GM12878 (cell line): ENCODE data around the gene BMAL2. TPM values are rescaled to one million over a fixed set of nuclear protein-coding genes. Genes with fewer than 3 reads are reported as not detected.

Experiments
- ATAC-seq: fragments of 200-7000 bp; cut with Tn5 transposase; 3 replicates; pipeline ENCODE4 v1.9.1; 2020; ENCODE audit warnings: mild to moderate bottlenecking, moderate library complexity
- BruUV-seq: library from RNA; stranded (reverse); fragments of 400-500 nt; replicated peaks from 2 replicates; lab custom pipeline; 2021; lab: Mats Ljungman, UMichigan
- CTCF ChIA-PET: fragments of 300-600 bp; sonication (Branson Sonifier 250); formaldehyde crosslinking; extraction: SDS; loops from one replicate; lab custom pipeline; 2021; ENCODE audit warnings: inconsistent platforms; lab: Yijun Ruan, JAX
- POLR2A ChIA-PET: fragments of 350-600 bp; formaldehyde crosslinking; extraction: SDS; loops from one replicate; lab custom pipeline; 2021; ENCODE audit warnings: inconsistent platforms; lab: Charles Lee
- RAD21 ChIA-PET: fragments of 300-600 bp; sonication (Branson Sonifier 250); formaldehyde crosslinking; loops from one replicate; lab custom pipeline; 2023; ENCODE audit warnings: antibody characterized with exemption; ENCODE audit not compliant: unreplicated experiment; lab: Charles Lee
- SMC1A ChIA-PET: fragments of 300-600 bp; sonication (Branson Sonifier 250); formaldehyde crosslinking; loops from one replicate; lab custom pipeline; 2023; ENCODE audit not compliant: unreplicated experiment, uncharacterized antibody; lab: Charles Lee
- DNase-seq: peaks from one replicate; pipeline ENCODE4 v3.0.0-alpha.2; 2011; ENCODE audit warnings: low read depth, low spot score
- FAIRE-seq: peaks from 3 replicates; lab custom pipeline; 2011; peaks lifted over from hg19 to GRCh38; lab: Jason Lieb, UNC
- H2AFZ ChIP-seq: 2 replicates; pipeline ENCODE4 v1.6.0; 2011; ENCODE audit warnings: low read depth, low read length, control low read depth; ENCODE audit not compliant: control insufficient read depth
- H3K27ac ChIP-seq: 2 replicates; pipeline ENCODE4 v1.5.1; 2011; ENCODE audit warnings: control low read depth; ENCODE audit not compliant: control insufficient read depth, insufficient read depth
- H3K27me3 ChIP-seq, 2 experiments: replicated peaks in 1 of 2; 2 replicates each; pipeline versions ENCODE4 v1.6.0 to v1.6.1; 2011; ENCODE audit warnings: low read length in 1 of 2; ENCODE audit not compliant: control insufficient read depth in 2 of 2, insufficient read depth in 2 of 2
- H3K36me3 ChIP-seq, 2 experiments: 2 replicates each; pipeline ENCODE4 v1.5.1; 2011; ENCODE audit warnings: low read length in 1 of 2; ENCODE audit not compliant: control insufficient read depth in 2 of 2, insufficient read depth in 2 of 2
- H3K4me1 ChIP-seq: 2 replicates; pipeline ENCODE4 v1.6.1; 2011; ENCODE audit warnings: mild to moderate bottlenecking, low read length, moderate library complexity, mixed read lengths; ENCODE audit not compliant: control insufficient read depth, insufficient read depth
- H3K4me2 ChIP-seq: 2 replicates; pipeline ENCODE4 v1.6.0; 2011; ENCODE audit warnings: control low read depth; ENCODE audit not compliant: control insufficient read depth, insufficient read depth
- H3K4me3 ChIP-seq: fragments of 200-600 bp; sonication (generic); 2 replicates; pipeline ENCODE4 v1.5.1; 2016
- H3K79me2 ChIP-seq: 2 replicates; pipeline ENCODE4 v1.6.0; 2011; ENCODE audit warnings: low read length; ENCODE audit not compliant: control insufficient read depth, insufficient read depth
- H3K9ac ChIP-seq: 2 replicates; pipeline ENCODE4 v1.8.0; 2011; ENCODE audit warnings: low read length, control low read depth, mixed read lengths; ENCODE audit not compliant: control insufficient read depth, insufficient read depth
- H3K9me3 ChIP-seq: replicated peaks from 3 replicates; pipeline ENCODE4 v1.5.1; 2011; ENCODE audit warnings: mild to moderate bottlenecking, low read length; ENCODE audit not compliant: control insufficient read depth, insufficient read depth
- H4K20me1 ChIP-seq: 2 replicates; pipeline ENCODE4 v1.6.0; 2011; ENCODE audit not compliant: control insufficient read depth, insufficient read depth
- BCL11A ChIP-seq: IDR thresholded peaks from 2 replicates; pipeline ENCODE4 v1.6.1; 2011; ENCODE audit warnings: low read depth, low read length
- DPF2 ChIP-seq: fragments of 450-650 bp; IDR thresholded peaks from 2 replicates; pipeline ENCODE4 v1.6.1; 2017; ENCODE audit warnings: mild to moderate bottlenecking
- EGR1 ChIP-seq, 2 experiments: IDR thresholded peaks; 1 replicate in 1 of 2; 2 replicates in 1 of 2; pipeline ENCODE4 v1.6.1; 2011 to 2012; ENCODE audit warnings: low read depth in 2 of 2, low read length in 2 of 2, borderline replicate concordance in 1 of 2, mild to moderate bottlenecking in 1 of 2, moderate library complexity in 1 of 2
- EP300 ChIP-seq, 2 experiments: fragments of 150-350 bp in 1 of 2; IDR thresholded peaks; 2 replicates each; pipeline ENCODE4 v1.6.1; 2011 to 2012; ENCODE audit warnings: low read depth in 2 of 2, low read length in 2 of 2, borderline replicate concordance in 1 of 2, improper control_type of control experiment in 1 of 2, inconsistent platforms in 1 of 2; ENCODE audit not compliant: control insufficient read depth in 1 of 2
- FOXK2 ChIP-seq: fragments of 450-650 bp; IDR thresholded peaks from 2 replicates; pipeline ENCODE4 v1.6.1; 2017; ENCODE audit warnings: mild to moderate bottlenecking, moderate library complexity
- FOXM1 ChIP-seq: IDR thresholded peaks from 2 replicates; pipeline ENCODE4 v1.6.1; 2012; ENCODE audit warnings: low read depth, mild to moderate bottlenecking, inconsistent platforms, low read length, moderate library complexity
- HDGF ChIP-seq: fragments of 450-650 bp; IDR thresholded peaks from 2 replicates; pipeline ENCODE4 v1.6.1; 2016; ENCODE audit warnings: antibody characterized with exemption
- LARP7 ChIP-seq: fragments of 450-650 bp; IDR thresholded peaks from 2 replicates; pipeline ENCODE4 v1.6.1; 2017; ENCODE audit warnings: mild to moderate bottlenecking
- MYB ChIP-seq: fragments of 150-350 bp; IDR thresholded peaks from 2 replicates; pipeline ENCODE4 v1.6.1; 2014; ENCODE audit warnings: mild to moderate bottlenecking, low read depth, low read length, borderline replicate concordance
- MYC ChIP-seq: IDR thresholded peaks from 2 replicates; pipeline ENCODE4 v1.6.1; 2011; ENCODE audit warnings: mild to moderate bottlenecking, low read length, moderate library complexity, inconsistent platforms; ENCODE audit not compliant: insufficient read depth, insufficient replicate concordance, insufficient read length, severe bottlenecking
- NBN ChIP-seq: fragments of 450-650 bp; IDR thresholded peaks from 2 replicates; pipeline ENCODE4 v1.6.1; 2016
- NFIC ChIP-seq: IDR thresholded peaks from 2 replicates; pipeline ENCODE4 v1.6.1; 2012; ENCODE audit warnings: low read depth, mild to moderate bottlenecking, inconsistent platforms, low read length, moderate library complexity
- NFYB ChIP-seq: IDR thresholded peaks from 2 replicates; pipeline ENCODE4 v1.6.1; 2011; ENCODE audit warnings: low read depth, mild to moderate bottlenecking, low read length, improper control_type of control experiment, moderate library complexity; ENCODE audit not compliant: insufficient read depth
- POLR2A ChIP-seq: IDR thresholded peaks from 2 replicates; pipeline ENCODE4 v1.6.1; 2011; ENCODE audit warnings: low read depth, mild to moderate bottlenecking, low read length
- RELA ChIP-seq: fragments of 450-650 bp; IDR thresholded peaks from 2 replicates; pipeline ENCODE4 v1.8.0; 2014; ENCODE audit warnings: borderline replicate concordance; ENCODE audit not compliant: partially characterized antibody
- SMARCA5 ChIP-seq: fragments of 450-650 bp; IDR thresholded peaks from 2 replicates; pipeline ENCODE4 v1.6.1; 2017; ENCODE audit warnings: mild to moderate bottlenecking
- TBL1XR1 ChIP-seq: IDR thresholded peaks from 2 replicates; pipeline ENCODE4 v1.6.1; 2012; ENCODE audit warnings: low read depth, low read length, improper control_type of control experiment
- TCF12 ChIP-seq: IDR thresholded peaks from 2 replicates; pipeline ENCODE4 v1.6.1; 2011; ENCODE audit warnings: low read depth, mild to moderate bottlenecking, low read length
- WGBS: methylation state at CpG from one replicate; pipeline ENCODE4 v1.1.6; 2016; ENCODE audit warnings: low lambda C conversion rate; ENCODE audit not compliant: insufficient replicate concordance, insufficient coverage; ENCODE audit errors: missing lambda C conversion rate; 5-methylcytosine and 5-hydroxymethylcytosine counted together
- in situ Hi-C: fragments of 300-500 bp; cut with MboI; formaldehyde crosslinking; loops from 9 replicates; pipeline ENCODE4 v1.14.3; 2018; ENCODE audit warnings: mixed read lengths
- intact Hi-C: fragments of 100-400 bp; cut with micrococcal nuclease; formaldehyde crosslinking; loops from one replicate; pipeline ENCODE4 v1.14.2; 2022; ENCODE audit not compliant: unreplicated experiment
- polyA plus RNA-seq, 11 experiments: library from polyadenylated mRNA; depleted of rRNA in 4 of 11; unstranded in 6 of 11; stranded (reverse) in 5 of 11; fragments of >200 nt; fragmentation: Nextera tagmentation in 4 of 11; fragmentation: Illumina TruSeq in 1 of 11; extraction: Ambion mirVana in 4 of 11; extraction: Trizol in 1 of 11; gene quantifications; 1 replicate in 1 of 11; 2 replicates in 10 of 11; pipeline versions ENCODE4 v1.2.1 to v1.2.3, GENCODE V29; 2011 to 2016; ENCODE audit warnings: inconsistent platforms in 2 of 11, missing spikeins in 2 of 11, low read depth in 1 of 11
- total RNA-seq, 4 experiments: library from RNA; depleted of rRNA in 3 of 4; stranded (reverse); fragments of >200 nt in 3 of 4; fragmentation: Illumina TruSeq in 1 of 4; extraction: Trizol in 1 of 4; gene quantifications; 2 replicates each; pipeline versions ENCODE4 v1.2.1 to v1.2.3, GENCODE V29; 2013 to 2021
- TF ChIP-seq, protein P1 (sequence below): IDR thresholded peaks from 2 replicates; pipeline ENCODE4 v1.6.1; 2011; ENCODE audit warnings: low read depth, mild to moderate bottlenecking, low read length, moderate library complexity, borderline replicate concordance; ENCODE audit errors: extremely low read depth
- TF ChIP-seq, protein P2 (sequence below): fragments of 150-350 bp; IDR thresholded peaks from 2 replicates; pipeline ENCODE4 v1.6.1; 2016; ENCODE audit warnings: low read depth, low read length

Gene BMAL2
- total and polyA plus RNA-seq, 10 of the 15 experiments (the other 5 are each of a cell fraction or from before 2014, with no cell fraction given), result 7.9 to 53.6 (median 35.5) TPM

DNA sequence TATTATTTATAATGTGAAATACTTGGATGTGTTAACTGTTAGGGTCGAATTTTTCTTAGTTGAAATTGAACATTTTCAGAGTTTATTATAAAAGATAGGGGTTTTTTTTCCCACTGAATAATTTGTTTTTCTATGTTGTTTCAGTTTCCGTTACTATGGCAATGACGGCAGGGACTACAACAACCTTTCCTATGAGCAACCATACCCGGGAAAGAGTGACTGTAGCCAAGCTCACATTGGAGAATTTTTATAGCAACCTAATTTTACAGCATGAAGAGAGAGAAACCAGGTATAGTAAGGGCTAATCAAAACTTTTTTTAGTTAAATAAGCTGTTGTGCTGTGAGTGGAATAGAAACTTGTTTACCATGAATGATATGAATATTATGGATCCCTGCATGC lies 35.1 kb upstream of the BMAL2 start (continued):
- TF ChIP-seq, protein P1, sequence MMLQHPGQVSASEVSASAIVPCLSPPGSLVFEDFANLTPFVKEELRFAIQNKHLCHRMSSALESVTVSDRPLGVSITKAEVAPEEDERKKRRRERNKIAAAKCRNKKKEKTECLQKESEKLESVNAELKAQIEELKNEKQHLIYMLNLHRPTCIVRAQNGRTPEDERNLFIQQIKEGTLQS, result no peak
- no peak for TF ChIP-seq EGR1 (IDR thresholded peaks at IDR 0.05; ENCODE audit: borderline replicate concordance in 1 of 2, low read depth in 2 of 2, low read length in 2 of 2)
- TF ChIP-seq MYB, result no peak
- no peak for TF ChIP-seq FOXK2
- TF ChIP-seq HDGF, result no peak
- no peak for TF ChIP-seq TCF12
- TF ChIP-seq NBN, result no peak

DNA sequence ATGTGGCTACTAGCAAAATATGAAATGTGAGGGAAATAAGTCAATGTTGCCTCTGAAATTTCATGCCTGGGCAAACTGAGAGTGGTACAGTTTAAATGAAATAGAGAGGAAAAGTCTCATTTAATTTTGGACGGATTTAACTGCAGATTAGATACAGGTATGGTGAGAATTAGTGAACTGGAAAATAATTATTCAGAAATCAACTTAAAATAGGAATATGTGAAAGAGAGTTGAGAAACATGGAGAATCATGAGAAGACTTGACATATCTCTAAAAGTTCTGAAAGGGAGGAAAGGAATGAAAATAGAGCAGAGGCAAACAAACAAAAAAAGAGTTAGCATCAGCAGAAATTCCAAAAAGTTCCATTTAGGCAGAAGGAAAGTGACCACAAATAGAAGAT lies 33.5 kb upstream of the BMAL2 start:
- ChIA-PET SMC1A (interaction anchor here (1.0 to 12.2 kb wide), 3 partner anchors 48 to 77 kb away, joined by 3 to 269 read pairs (median 3); partner anchors contain the start of gene STK38L), POLR2A (no interaction called here), CTCF (interaction anchor here (0.7 to 1.2 kb wide), 2 partner anchors 26 to 243 kb away, joined by 3 to 4 read pairs; no protein-coding TSS in a partner anchor), RAD21 (no interaction called here)
- no peak for TF ChIP-seq EP300 (IDR thresholded peaks at IDR 0.05; ENCODE audit: borderline replicate concordance in 1 of 2, control insufficient read depth in 1 of 2, low read depth in 2 of 2, low read length in 2 of 2)
- no peak for TF ChIP-seq POLR2A
- TF ChIP-seq SMARCA5, result no peak
- TF ChIP-seq DPF2, result no peak
- TF ChIP-seq NFYB, result no peak
- no peak for TF ChIP-seq LARP7
- TF ChIP-seq RELA, result no peak
- TF ChIP-seq FOXM1, result no peak
- no peak for TF ChIP-seq MYC
- no peak for TF ChIP-seq TBL1XR1
- TF ChIP-seq NFIC, result no peak
- no peak for TF ChIP-seq BCL11A
- TF ChIP-seq, protein P2, sequence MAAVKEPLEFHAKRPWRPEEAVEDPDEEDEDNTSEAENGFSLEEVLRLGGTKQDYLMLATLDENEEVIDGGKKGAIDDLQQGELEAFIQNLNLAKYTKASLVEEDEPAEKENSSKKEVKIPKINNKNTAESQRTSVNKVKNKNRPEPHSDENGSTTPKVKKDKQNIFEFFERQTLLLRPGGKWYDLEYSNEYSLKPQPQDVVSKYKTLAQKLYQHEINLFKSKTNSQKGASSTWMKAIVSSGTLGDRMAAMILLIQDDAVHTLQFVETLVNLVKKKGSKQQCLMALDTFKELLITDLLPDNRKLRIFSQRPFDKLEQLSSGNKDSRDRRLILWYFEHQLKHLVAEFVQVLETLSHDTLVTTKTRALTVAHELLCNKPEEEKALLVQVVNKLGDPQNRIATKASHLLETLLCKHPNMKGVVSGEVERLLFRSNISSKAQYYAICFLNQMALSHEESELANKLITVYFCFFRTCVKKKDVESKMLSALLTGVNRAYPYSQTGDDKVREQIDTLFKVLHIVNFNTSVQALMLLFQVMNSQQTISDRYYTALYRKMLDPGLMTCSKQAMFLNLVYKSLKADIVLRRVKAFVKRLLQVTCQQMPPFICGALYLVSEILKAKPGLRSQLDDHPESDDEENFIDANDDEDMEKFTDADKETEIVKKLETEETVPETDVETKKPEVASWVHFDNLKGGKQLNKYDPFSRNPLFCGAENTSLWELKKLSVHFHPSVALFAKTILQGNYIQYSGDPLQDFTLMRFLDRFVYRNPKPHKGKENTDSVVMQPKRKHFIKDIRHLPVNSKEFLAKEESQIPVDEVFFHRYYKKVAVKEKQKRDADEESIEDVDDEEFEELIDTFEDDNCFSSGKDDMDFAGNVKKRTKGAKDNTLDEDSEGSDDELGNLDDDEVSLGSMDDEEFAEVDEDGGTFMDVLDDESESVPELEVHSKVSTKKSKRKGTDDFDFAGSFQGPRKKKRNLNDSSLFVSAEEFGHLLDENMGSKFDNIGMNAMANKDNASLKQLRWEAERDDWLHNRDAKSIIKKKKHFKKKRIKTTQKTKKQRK, result no peak
- TSS peak; percentile 38 for BruUV-seq
- 62% methylated on average over 1 of the region's 1 CpG for WGBS
- intact Hi-C loops (no loop called here), in situ Hi-C loops (no loop called here)
- Histone ChIP-seq H2AFZ (no peak overlapping the region), H3K27ac (no peak overlapping the region), H4K20me1 (no peaks in the 10 kb centered on the region), H3K27me3 (no peaks in the 10 kb centered on the region), H3K4me2 (no peak overlapping the region), H3K4me1 (no peaks in the 10 kb centered on the region), H3K36me3 (peaks cover 11 to 12% of the 10 kb centered on the region in 2 experiments), H3K9ac (no peak overlapping the region), H3K4me3 (no peak overlapping the region), H3K9me3 (peaks cover 2% of the 10 kb centered on the region; the same call in 1 of the 3 replicates), H3K79me2 (peaks cover 19% of the 10 kb centered on the region)
- no peak for FAIRE-seq
- no peak for ATAC-seq
- DNase-seq, result no peak
